Karpas-422 (cell line): ENCODE results near the gene SMYD3. TPM values are rescaled to one million over a fixed set of nuclear protein-coding genes. Genes with fewer than 3 reads are reported as not detected.

ENCODE experiments used
- DNase-seq: peaks from one replicate; pipeline ENCODE4 v3.0.0-alpha.2; 2015
- H2AFZ ChIP-seq: fragments of 200-600 bp; sonication (generic); 2 replicates; pipeline ENCODE4 v1.6.1; 2014; ENCODE audit warnings: antibody characterized with exemption, low read length, mixed read lengths
- H3K27ac ChIP-seq: fragments of 200-600 bp; sonication (generic); 2 replicates; pipeline ENCODE4 v1.5.1; 2014; ENCODE audit warnings: mild to moderate bottlenecking, low read length, moderate library complexity
- H3K27me3 ChIP-seq: fragments of 200-600 bp; sonication (generic); 2 replicates; pipeline ENCODE4 v1.6.1; 2014; ENCODE audit warnings: low read length, mixed read lengths
- H3K36me3 ChIP-seq: fragments of 200-600 bp; sonication (generic); 2 replicates; pipeline ENCODE4 v1.6.1; 2014; ENCODE audit warnings: low read length, mixed read lengths; ENCODE audit not compliant: insufficient read depth
- H3K4me1 ChIP-seq: fragments of 200-600 bp; sonication (generic); 2 replicates; pipeline ENCODE4 v1.6.1; 2014; ENCODE audit warnings: mild to moderate bottlenecking, low read length, mixed read lengths
- H3K4me2 ChIP-seq: fragments of 200-600 bp; sonication (generic); 2 replicates; pipeline ENCODE4 v1.6.1; 2014; ENCODE audit warnings: low read length, low read depth, mild to moderate bottlenecking; ENCODE audit not compliant: poor library complexity, severe bottlenecking
- H3K4me3 ChIP-seq: fragments of 200-600 bp; sonication (generic); 2 replicates; pipeline ENCODE4 v1.5.1; 2014; ENCODE audit warnings: mild to moderate bottlenecking, antibody characterized with exemption, low read length, mixed read lengths
- H3K79me2 ChIP-seq: fragments of 200-600 bp; sonication (generic); 2 replicates; pipeline ENCODE4 v1.6.1; 2014; ENCODE audit warnings: mild to moderate bottlenecking, low read length, mixed read lengths
- H3K9ac ChIP-seq: fragments of 200-600 bp; sonication (generic); 2 replicates; pipeline ENCODE4 v1.6.0; 2014; ENCODE audit warnings: low read length
- H3K9me2 ChIP-seq: fragments of 200-600 bp; sonication (generic), shearing (Covaris generic); replicated peaks from 2 replicates; pipeline ENCODE4 v1.6.0; 2014; ENCODE audit warnings: mild to moderate bottlenecking, low read length, moderate library complexity; ENCODE audit not compliant: insufficient read depth
- H3K9me3 ChIP-seq: fragments of 300-700, 200-600 bp; sonication (generic); 2 replicates; pipeline ENCODE4 v1.6.1; 2014; ENCODE audit warnings: low read length, mixed read lengths
- H4K20me1 ChIP-seq: fragments of 200-600 bp; sonication (generic); 2 replicates; pipeline ENCODE4 v1.6.1; 2014; ENCODE audit warnings: mild to moderate bottlenecking, antibody characterized with exemption, low read length, low read depth; ENCODE audit not compliant: insufficient read depth
- total RNA-seq: library from RNA; depleted of rRNA; stranded (reverse); fragments of >200 nt; shearing (Covaris generic); gene quantifications from 2 replicates; pipeline ENCODE4 v1.2.3, GENCODE V29; 2014; ENCODE audit warnings: low replicate concordance

The SMYD3 gene
- total RNA-seq, 1 experiment from 2014 or later, result 67.1 TPM

DNA sequence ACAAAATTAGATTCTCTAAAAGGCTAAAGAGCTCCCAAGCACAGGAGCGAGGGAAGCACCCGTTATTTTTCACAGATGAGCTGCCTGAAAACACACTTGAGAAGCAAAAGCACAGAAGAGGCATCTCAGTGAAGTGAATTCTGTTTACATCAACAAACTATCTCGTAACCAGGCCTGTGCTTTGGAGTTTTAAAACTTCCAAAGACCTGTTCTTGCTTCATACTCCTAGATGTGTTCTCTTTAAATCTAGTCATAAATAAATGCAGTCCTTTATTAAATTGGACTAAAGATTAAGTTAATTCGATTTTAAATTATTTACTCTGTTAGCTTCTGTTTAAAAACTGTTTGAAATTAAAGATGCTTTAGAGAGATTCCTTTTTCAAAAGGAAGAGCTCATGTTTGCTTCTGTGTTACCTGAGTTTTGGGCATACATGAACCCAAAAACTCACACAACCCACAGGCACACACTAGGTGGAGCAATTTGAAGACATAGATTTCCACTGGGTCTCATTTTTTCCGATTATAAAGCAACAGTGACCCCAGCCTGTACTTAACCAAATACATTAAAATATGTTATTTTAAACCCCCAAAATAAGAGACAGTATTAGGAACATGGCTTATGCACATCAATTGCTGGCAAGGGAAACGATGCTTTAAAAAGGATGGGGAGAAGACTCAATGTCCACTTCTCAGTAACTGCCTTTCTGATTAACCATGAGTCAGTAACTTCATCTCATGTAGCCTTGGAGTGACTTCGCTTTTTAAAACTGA is 648.2 kb downstream of the SMYD3 start:
- Histone ChIP-seq H3K4me1 (peaks cover 18% of the 10 kb centered on the region), H3K36me3 (peaks cover 3% of the 10 kb centered on the region; the same call in 1 of the 2 replicates), H3K27ac (0 out of 2 replicates have a peak overlapping the region, but pooled peaks have one; percentile 9), H2AFZ (no peak overlapping the region), H3K9me2 (no peaks in the 10 kb centered on the region), H3K4me3 (no peak overlapping the region), H3K79me2 (no peaks in the 10 kb centered on the region), H3K9me3 (peaks cover 5% of the 10 kb centered on the region), H3K4me2 (no peak overlapping the region), H3K27me3 (no peaks in the 10 kb centered on the region), H4K20me1 (no peaks in the 10 kb centered on the region), H3K9ac (no peak overlapping the region)
- peak; percentile 70 for DNase-seq

DNA sequence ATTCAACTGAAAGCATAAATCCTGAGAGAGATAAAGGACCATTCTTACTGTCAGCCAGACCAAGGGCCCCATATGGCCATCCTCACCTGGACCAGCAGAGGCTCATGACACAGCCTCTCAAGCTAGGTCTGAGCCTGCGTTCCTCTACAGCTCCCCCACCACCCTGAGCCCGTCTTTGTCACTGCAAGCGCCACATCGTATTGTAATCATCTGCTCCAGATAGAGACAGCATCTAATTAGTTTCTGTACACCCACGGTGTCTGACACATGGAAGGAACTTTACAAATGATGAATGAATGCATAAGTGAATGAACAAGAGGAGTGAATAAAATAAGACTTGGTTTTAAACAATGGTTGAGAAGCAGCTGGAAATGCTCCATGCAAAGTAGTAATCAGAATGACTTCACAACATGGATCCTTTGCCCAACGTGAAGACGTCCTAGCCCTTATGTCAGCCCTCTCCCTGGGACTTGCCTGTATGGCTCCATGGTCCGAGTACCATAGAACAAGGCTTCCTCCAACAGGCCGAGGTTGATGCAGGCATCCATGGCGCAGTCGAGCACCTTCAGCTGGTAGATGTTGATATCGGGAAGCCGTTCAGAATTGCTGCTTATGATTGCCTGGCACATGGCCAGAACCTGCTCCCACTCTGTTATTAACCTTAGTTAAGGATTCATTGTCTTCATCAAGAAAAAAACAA is 648.9 kb downstream of the SMYD3 start:
- H3K27ac ChIP-seq, result no peak overlapping the region
- H3K4me1 ChIP-seq, result peaks cover 18% of the 10 kb centered on the region
- peaks cover 5% of the 10 kb centered on the region for H3K9me3 ChIP-seq
- DNase-seq, result no peak
- H3K4me3 ChIP-seq, result no peak overlapping the region
- no peaks in the 10 kb centered on the region for H4K20me1 ChIP-seq
- no peak overlapping the region for H3K4me2 ChIP-seq
- no peaks in the 10 kb centered on the region for H3K79me2 ChIP-seq
- H3K9ac ChIP-seq, result no peak overlapping the region
- peaks cover 3% of the 10 kb centered on the region; the same call in 1 of the 2 replicates for H3K36me3 ChIP-seq
- H3K9me2 ChIP-seq, result no peaks in the 10 kb centered on the region
- no peak overlapping the region for H2AFZ ChIP-seq
- H3K27me3 ChIP-seq, result no peaks in the 10 kb centered on the region

DNA sequence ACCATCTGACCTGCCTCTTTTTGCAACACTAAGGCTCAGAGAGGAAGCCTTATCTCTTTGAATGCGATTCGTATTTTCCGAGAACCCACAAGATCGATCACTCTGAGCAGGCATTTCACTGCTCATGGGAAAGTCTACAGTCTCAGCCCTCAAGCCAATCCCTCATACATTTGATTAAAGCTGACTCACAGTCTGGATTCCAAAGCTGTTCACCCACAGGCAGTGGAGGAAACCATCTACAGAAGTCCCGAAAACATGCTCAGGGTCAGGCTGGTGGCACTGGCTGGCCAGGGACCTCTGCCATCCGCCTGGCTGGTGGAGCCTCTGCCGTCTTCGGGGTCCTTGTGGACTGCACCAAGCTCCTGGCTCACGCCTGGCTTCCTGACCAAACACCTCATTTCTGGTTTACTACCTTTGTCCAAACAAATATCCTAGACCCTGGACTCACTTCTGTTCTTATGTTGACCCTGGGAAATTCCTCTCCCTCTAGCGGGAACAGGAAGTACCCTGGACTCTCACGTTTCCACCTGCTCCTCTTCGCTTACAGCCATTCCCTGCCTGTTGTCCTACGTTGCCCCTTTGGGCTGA is 650.0 kb downstream of the SMYD3 start:
- Histone ChIP-seq H3K79me2 (no peaks in the 10 kb centered on the region), H3K9ac (no peak overlapping the region), H3K4me2 (no peak overlapping the region), H3K9me2 (no peaks in the 10 kb centered on the region), H2AFZ (no peak overlapping the region), H3K27me3 (no peaks in the 10 kb centered on the region), H3K27ac (no peak overlapping the region), H3K9me3 (peaks cover 5% of the 10 kb centered on the region), H4K20me1 (no peaks in the 10 kb centered on the region), H3K36me3 (peaks cover 3% of the 10 kb centered on the region; the same call in 1 of the 2 replicates), H3K4me1 (peaks cover 18% of the 10 kb centered on the region), H3K4me3 (no peak overlapping the region)
- DNase-seq, result no peak

DNA sequence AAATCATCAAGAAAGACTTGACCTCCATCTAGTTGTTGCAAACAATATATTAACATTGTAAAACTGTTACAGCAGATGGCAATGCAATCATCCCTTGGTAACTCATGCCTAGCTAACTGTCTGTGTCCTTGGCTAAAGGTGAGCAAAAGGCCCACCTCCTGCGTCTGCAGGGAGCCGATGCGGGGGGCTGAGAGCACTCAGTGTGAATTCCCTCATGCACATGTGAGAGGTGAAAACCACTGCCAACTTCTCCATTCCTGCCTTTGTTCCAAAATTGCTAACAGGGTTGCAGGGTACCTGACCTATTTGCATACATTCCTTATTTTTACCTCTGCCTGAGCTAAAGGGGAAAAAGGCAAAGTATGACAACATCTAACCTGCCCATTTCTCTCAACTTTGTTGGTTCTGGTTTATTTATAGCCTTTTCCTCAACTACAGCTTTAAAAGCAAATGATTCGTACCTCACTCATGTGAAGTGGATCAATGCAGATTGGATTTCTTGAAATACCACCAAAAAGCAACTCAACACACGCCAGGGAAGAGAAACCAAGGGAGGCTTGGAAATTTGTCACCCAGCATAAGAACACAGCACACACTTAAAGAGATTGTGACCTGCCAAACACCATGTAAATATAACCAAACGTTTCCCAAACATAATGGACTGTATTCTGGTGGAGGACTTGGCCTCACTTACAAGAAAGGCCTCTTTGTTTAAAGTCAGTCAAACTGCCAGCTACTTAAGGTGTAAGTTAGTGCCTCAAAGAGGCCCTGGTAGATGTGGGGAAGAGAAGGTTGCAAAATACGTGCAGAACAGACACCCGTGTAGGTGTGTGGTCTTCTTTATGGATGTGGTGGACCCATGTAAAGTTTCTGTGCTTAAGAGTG is 651.0 kb downstream of the SMYD3 start:
- DNase-seq, result no peak
- Histone ChIP-seq H3K27me3 (no peaks in the 10 kb centered on the region), H3K36me3 (peaks cover 3% of the 10 kb centered on the region; the same call in 1 of the 2 replicates), H3K9me3 (peaks cover 5% of the 10 kb centered on the region), H3K4me1 (peaks cover 18% of the 10 kb centered on the region), H3K9me2 (no peaks in the 10 kb centered on the region), H3K27ac (no peak overlapping the region), H2AFZ (no peak overlapping the region), H4K20me1 (no peaks in the 10 kb centered on the region), H3K9ac (no peak overlapping the region), H3K4me2 (no peak overlapping the region), H3K4me3 (no peak overlapping the region), H3K79me2 (no peaks in the 10 kb centered on the region)

DNA sequence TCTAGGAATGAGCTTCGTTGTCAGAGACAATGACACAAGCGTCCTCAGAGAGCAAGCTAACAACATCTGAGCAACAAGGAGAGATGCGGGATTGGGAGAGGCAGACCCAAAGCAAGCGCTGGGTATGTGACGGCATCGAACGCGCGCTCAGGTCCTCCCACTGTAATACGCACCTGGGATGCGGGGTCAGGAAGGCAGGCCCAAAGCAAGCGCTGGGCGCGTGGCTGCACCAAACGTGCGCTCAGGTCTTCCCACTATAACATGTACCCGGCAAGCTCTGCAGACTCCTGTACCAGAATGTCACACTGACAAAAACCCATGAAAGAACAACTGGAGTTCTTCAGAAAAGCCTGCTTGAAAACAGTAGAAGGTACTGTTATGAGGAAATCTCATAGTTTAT is 653.8 kb downstream of the SMYD3 start:
- H2AFZ ChIP-seq, result no peak overlapping the region
- H3K4me2 ChIP-seq, result no peak overlapping the region
- H4K20me1 ChIP-seq, result no peaks in the 10 kb centered on the region
- H3K9me3 ChIP-seq, result peaks cover 5% of the 10 kb centered on the region
- H3K36me3 ChIP-seq, result peaks cover 3% of the 10 kb centered on the region; the same call in 1 of the 2 replicates
- no peaks in the 10 kb centered on the region for H3K4me1 ChIP-seq
- no peak overlapping the region for H3K27ac ChIP-seq
- H3K27me3 ChIP-seq, result no peaks in the 10 kb centered on the region
- H3K4me3 ChIP-seq, result no peak overlapping the region
- H3K79me2 ChIP-seq, result no peaks in the 10 kb centered on the region
- H3K9ac ChIP-seq, result no peak overlapping the region
- DNase-seq, result no peak
- no peaks in the 10 kb centered on the region for H3K9me2 ChIP-seq

DNA sequence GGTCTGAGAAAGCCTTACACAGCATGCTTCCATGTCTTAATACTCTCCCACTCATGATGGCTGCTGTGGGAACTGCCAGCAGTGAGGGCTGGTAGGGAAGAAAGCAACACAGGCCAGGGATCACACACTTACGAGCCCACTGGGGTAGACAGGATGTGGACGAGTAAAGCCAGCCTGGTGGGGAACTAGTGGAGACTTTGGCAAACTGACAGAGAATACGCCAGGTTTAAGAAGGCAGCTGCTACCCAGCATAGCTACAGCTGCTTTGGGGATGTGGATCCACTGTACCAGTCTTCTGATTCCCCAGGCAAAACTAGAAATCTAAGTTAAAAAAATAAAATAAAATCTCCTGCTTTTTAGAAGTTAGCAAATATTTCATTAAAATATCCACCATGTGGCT is 664.0 kb downstream of the SMYD3 start:
- H3K36me3 ChIP-seq, result no peaks in the 10 kb centered on the region
- no peaks in the 10 kb centered on the region for H3K27me3 ChIP-seq
- DNase-seq, result no peak
- no peak overlapping the region for H2AFZ ChIP-seq
- no peaks in the 10 kb centered on the region for H3K79me2 ChIP-seq
- no peaks in the 10 kb centered on the region for H3K9me3 ChIP-seq
- H4K20me1 ChIP-seq, result no peaks in the 10 kb centered on the region
- peaks cover 11% of the 10 kb centered on the region for H3K4me1 ChIP-seq
- no peaks in the 10 kb centered on the region for H3K9me2 ChIP-seq
- H3K9ac ChIP-seq, result no peak overlapping the region
- no peak overlapping the region for H3K4me3 ChIP-seq
- no peak overlapping the region for H3K27ac ChIP-seq
- no peak overlapping the region for H3K4me2 ChIP-seq

DNA sequence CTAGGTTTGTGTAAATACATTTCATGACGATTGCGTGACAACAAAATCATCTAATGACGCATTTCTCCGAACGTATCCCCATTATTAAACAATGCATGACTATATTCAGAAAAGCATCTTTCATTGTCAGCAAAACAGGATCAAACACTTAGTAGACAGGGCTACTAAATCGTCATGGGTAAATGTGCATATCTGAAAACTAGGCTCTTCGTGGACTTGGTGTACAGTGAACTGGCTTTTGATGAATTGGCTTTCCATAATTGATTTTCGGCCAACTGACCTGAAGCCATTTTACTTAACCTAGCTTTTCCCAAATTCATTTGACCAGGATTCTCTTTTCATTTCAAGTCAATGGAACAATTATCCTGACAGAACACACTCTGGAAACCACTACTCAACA is 665.0 kb downstream of the SMYD3 start:
- no peaks in the 10 kb centered on the region for H4K20me1 ChIP-seq

More for the DNA sequence above, 665.0 kb downstream of the SMYD3 start:
- no peak for DNase-seq
- no peaks in the 10 kb centered on the region for H3K27me3 ChIP-seq
- no peak overlapping the region for H3K4me2 ChIP-seq
- no peak overlapping the region for H3K4me3 ChIP-seq
- no peaks in the 10 kb centered on the region for H3K9me2 ChIP-seq
- H3K36me3 ChIP-seq, result no peaks in the 10 kb centered on the region
- H3K27ac ChIP-seq, result no peak overlapping the region
- H3K4me1 ChIP-seq, result peaks cover 11% of the 10 kb centered on the region
- no peak overlapping the region for H2AFZ ChIP-seq
- no peak overlapping the region for H3K9ac ChIP-seq
- H3K9me3 ChIP-seq, result no peaks in the 10 kb centered on the region
- H3K79me2 ChIP-seq, result no peaks in the 10 kb centered on the region
